ENCODE results near the gene ZNF682. TPM values are rescaled to one million over a fixed set of nuclear protein-coding genes. Genes with fewer than 3 reads are reported as not detected.
"Not testable (repeated sequence)": the region's sequence is repeated elsewhere in the genome, so short reads cannot be mapped to it uniquely, and the experiment has no call there.

Gene ZNF682
- total RNA-seq, 1 experiment from 2014 or later, result 20.6 TPM

GRCh38 chr19:19964416-19964815 lies 74.9 kb downstream of the ZNF682 start:
- no peaks in the 10 kb centered on the region for H4K20me1 ChIP-seq (ENCODE audit: insufficient read depth, low read depth, low read length)
- peaks cover 26% of the 10 kb centered on the region for H3K9me3 ChIP-seq (ENCODE audit: low read length)

GRCh38 chr19:19959151-19959799 lies 80.0 kb downstream of the ZNF682 start:
- not testable (repeated sequence) for H3K79me2 ChIP-seq (ENCODE audit: low read length); H3K9ac ChIP-seq (ENCODE audit: low read length); H3K36me3 ChIP-seq (ENCODE audit: insufficient read depth, low read length); H3K9me2 ChIP-seq (replicated peaks; ENCODE audit: insufficient read depth, low read length); H3K27me3 ChIP-seq (ENCODE audit: low read length); H4K20me1 ChIP-seq (ENCODE audit: insufficient read depth, low read depth, low read length); H3K9me3 ChIP-seq (ENCODE audit: low read length); H3K4me1 ChIP-seq (ENCODE audit: low read length); H3K27ac ChIP-seq (ENCODE audit: low read length)
- Histone ChIP-seq H3K4me2 (ENCODE audit: low read depth, low read length, poor library complexity, severe bottlenecking) (peak overlapping the region; percentile 48), H2AFZ (ENCODE audit: low read length) (peak overlapping the region; percentile 56; the same call in 1 of the 2 replicates), H3K4me3 (ENCODE audit: low read length) (peak overlapping the region; percentile 36; the same call in 1 of the 2 replicates)
- peak; percentile 83 for DNase-seq

More at GRCh38 chr19:19964416-19964815, 74.9 kb downstream of the ZNF682 start:
- Histone ChIP-seq H3K36me3 (ENCODE audit: insufficient read depth, low read length) (no peaks in the 10 kb centered on the region), H3K9ac (ENCODE audit: low read length) (no peak overlapping the region), H3K27me3 (ENCODE audit: low read length) (no peaks in the 10 kb centered on the region), H3K4me3 (ENCODE audit: low read length) (no peak overlapping the region), H3K79me2 (ENCODE audit: low read length) (no peaks in the 10 kb centered on the region), H3K9me2 (replicated peaks; ENCODE audit: insufficient read depth, low read length) (no peaks in the 10 kb centered on the region), H2AFZ (ENCODE audit: low read length) (no peak overlapping the region), H3K4me2 (ENCODE audit: low read depth, low read length, poor library complexity, severe bottlenecking) (no peak overlapping the region), H3K4me1 (ENCODE audit: low read length) (no peaks in the 10 kb centered on the region), H3K27ac (ENCODE audit: low read length) (no peak overlapping the region)
- DNase-seq, result no peak

- H4K20me1 ChIP-seq (ENCODE audit: insufficient read depth, low read depth, low read length); DNase-seq; H3K9ac ChIP-seq (ENCODE audit: low read length): not testable (repeated sequence)
Measured at GRCh38 chr19:19957766-19958165, 81.5 kb downstream of the ZNF682 start.

GRCh38 chr19:19956434-19957075 lies 82.8 kb downstream of the ZNF682 start:
- H3K79me2 ChIP-seq (ENCODE audit: low read length), result no peaks in the 10 kb centered on the region
- H3K4me1 ChIP-seq (ENCODE audit: low read length), result no peaks in the 10 kb centered on the region
- DNase-seq, result no peak
- H4K20me1 ChIP-seq (ENCODE audit: insufficient read depth, low read depth, low read length), result no peaks in the 10 kb centered on the region
- H3K9me3 ChIP-seq (ENCODE audit: low read length), result no peaks in the 10 kb centered on the region
- no peaks in the 10 kb centered on the region for H3K36me3 ChIP-seq (ENCODE audit: insufficient read depth, low read length)
- H3K9me2 ChIP-seq (replicated peaks; ENCODE audit: insufficient read depth, low read length), result no peaks in the 10 kb centered on the region
- no peak overlapping the region for H3K4me3 ChIP-seq (ENCODE audit: low read length)
- no peak overlapping the region for H3K9ac ChIP-seq (ENCODE audit: low read length)
- H2AFZ ChIP-seq (ENCODE audit: low read length), result no peak overlapping the region
- no peak overlapping the region for H3K4me2 ChIP-seq (ENCODE audit: low read depth, low read length, poor library complexity, severe bottlenecking)
- H3K27me3 ChIP-seq (ENCODE audit: low read length), result no peaks in the 10 kb centered on the region
- H3K27ac ChIP-seq (ENCODE audit: low read length), result no peak overlapping the region

More at GRCh38 chr19:19957766-19958165, 81.5 kb downstream of the ZNF682 start:
- H3K27ac ChIP-seq (ENCODE audit: low read length); H2AFZ ChIP-seq (ENCODE audit: low read length); H3K79me2 ChIP-seq (ENCODE audit: low read length); H3K9me3 ChIP-seq (ENCODE audit: low read length); H3K4me1 ChIP-seq (ENCODE audit: low read length); H3K4me2 ChIP-seq (ENCODE audit: low read depth, low read length, poor library complexity, severe bottlenecking); H3K4me3 ChIP-seq (ENCODE audit: low read length); H3K27me3 ChIP-seq (ENCODE audit: low read length); H3K36me3 ChIP-seq (ENCODE audit: insufficient read depth, low read length); H3K9me2 ChIP-seq (replicated peaks; ENCODE audit: insufficient read depth, low read length): not testable (repeated sequence)

- no peak overlapping the region for H3K4me3 ChIP-seq (ENCODE audit: low read length)
- no peak overlapping the region for H2AFZ ChIP-seq (ENCODE audit: low read length)
- no peaks in the 10 kb centered on the region for H3K36me3 ChIP-seq (ENCODE audit: insufficient read depth, low read length)
- H3K27me3 ChIP-seq (ENCODE audit: low read length), result no peaks in the 10 kb centered on the region
- no peak overlapping the region for H3K27ac ChIP-seq (ENCODE audit: low read length)
- H3K9ac ChIP-seq (ENCODE audit: low read length), result no peak overlapping the region
- no peak overlapping the region for H3K4me2 ChIP-seq (ENCODE audit: low read depth, low read length, poor library complexity, severe bottlenecking)
- no peaks in the 10 kb centered on the region for H3K79me2 ChIP-seq (ENCODE audit: low read length)
- no peaks in the 10 kb centered on the region for H3K9me2 ChIP-seq (replicated peaks; ENCODE audit: insufficient read depth, low read length)
- no peaks in the 10 kb centered on the region for H4K20me1 ChIP-seq (ENCODE audit: insufficient read depth, low read depth, low read length)
- DNase-seq, result no peak
- H3K4me1 ChIP-seq (ENCODE audit: low read length), result no peaks in the 10 kb centered on the region
- no peaks in the 10 kb centered on the region for H3K9me3 ChIP-seq (ENCODE audit: low read length)
Measured at GRCh38 chr19:19955208-19955607, 84.1 kb downstream of the ZNF682 start.

Small RNA genes within 50 kb of the gene (small RNA-seq; reads per million reads assigned to genes)
- gene AC006539.3, result not detected

Other genes with a start within 250 kb of the ZNF682 start
- 31.2 and 44.1 TPM in 2 replicates for gene ZNF506, start 217.8 kb downstream of the ZNF682 start, total RNA-seq (2014; rRNA removed; shearing (Covaris generic); ENCODE audit: low replicate concordance)
- 6.5 and 25.3 TPM in 2 replicates for gene ZNF253, start 173.6 kb downstream of the ZNF682 start, total RNA-seq (2014; rRNA removed; shearing (Covaris generic); ENCODE audit: low replicate concordance)
- gene ZNF93, start 138.6 kb downstream of the ZNF682 start, total RNA-seq (2014; rRNA removed; shearing (Covaris generic); ENCODE audit: low replicate concordance), result 14.3 and 31.4 TPM in 2 replicates
- 9.6 and 13.6 TPM in 2 replicates for gene ZNF90, start 38.5 kb upstream of the ZNF682 start, total RNA-seq (2014; rRNA removed; shearing (Covaris generic); ENCODE audit: low replicate concordance)
- gene ZNF486, start 127.7 kb upstream of the ZNF682 start, total RNA-seq (2014; rRNA removed; shearing (Covaris generic); ENCODE audit: low replicate concordance), result 9.5 and 12.3 TPM in 2 replicates